GM13977 (cell line): ENCODE data around the gene ACER3.

ENCODE experiments used
- DNase-seq: peaks from one replicate; pipeline ENCODE4 v3.0.0; 2012; ENCODE audit warnings: low spot score
- CTCF ChIP-seq: IDR thresholded peaks from 2 replicates; pipeline ENCODE4 v1.5.1; 2012; ENCODE audit warnings: mild to moderate bottlenecking, control low read depth; ENCODE audit not compliant: insufficient read depth; ENCODE audit errors: extremely low read depth, missing control alignments
- in situ Hi-C: fragments of 300-500 bp; cut with MboI; formaldehyde crosslinking; loops from one replicate; pipeline ENCODE4 v1.12.0; 2022; ENCODE audit warnings: low sequenced_read_pairs, low pct_unique_long_range_greater_than_20kb, mixed read lengths, inconsistent platforms; ENCODE audit not compliant: unreplicated experiment

Gene ACER3

GRCh38 chr11:77052518-77052917 is 191.8 kb downstream of the ACER3 start:
- in situ Hi-C loops: no loop called here
- TF ChIP-seq CTCF: no peak
- DNase-seq: no peak

GRCh38 chr11:77053217-77054015 is 192.7 kb downstream of the ACER3 start:
- DNase-seq: no peak
- in situ Hi-C loops: no loop called here
- TF ChIP-seq CTCF: no peak

DNA sequence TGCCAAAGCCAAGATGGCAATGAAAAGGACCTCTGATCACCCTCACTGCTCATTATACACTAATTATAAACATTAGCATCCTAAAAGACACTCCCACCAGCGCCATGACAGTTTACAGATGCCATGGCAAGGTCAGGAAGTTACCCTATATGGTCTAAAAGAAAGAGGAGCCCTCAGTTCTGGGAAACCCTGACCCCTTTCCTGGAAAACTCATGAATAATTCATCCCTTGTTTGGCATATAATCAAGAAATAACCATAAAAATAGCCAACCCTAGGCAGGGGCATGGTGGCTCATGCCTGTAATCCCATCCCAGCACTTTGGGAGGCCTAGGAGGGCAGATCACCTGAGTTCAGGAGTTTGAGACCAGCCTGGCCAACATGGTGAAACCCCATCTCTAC is 193.4 kb downstream of the ACER3 start:
- no peak for TF ChIP-seq CTCF
- in situ Hi-C loops: no loop called here
- no peak for DNase-seq

DNA sequence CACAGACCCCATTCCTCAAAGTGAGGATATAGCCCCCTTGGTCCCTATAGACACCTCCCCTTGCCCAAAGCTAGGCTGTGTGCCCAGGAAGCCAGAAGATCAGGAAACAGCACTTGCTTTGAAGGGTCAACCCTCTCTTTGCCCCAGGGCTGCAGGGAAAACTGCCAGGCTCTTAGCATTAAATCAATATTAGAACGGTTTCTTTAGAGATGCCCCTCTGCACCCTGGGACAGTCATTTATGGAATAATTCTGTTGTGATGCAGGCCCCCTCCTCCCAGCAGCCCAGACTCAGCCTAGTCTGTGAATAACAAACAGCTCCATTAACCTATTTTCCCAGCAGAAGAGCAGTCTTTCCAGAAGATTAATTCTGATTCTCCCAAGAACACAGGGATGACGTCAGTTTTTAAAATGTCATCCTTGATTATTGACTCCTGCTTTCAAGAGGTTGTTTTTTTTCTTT is 194.4 kb downstream of the ACER3 start:
- in situ Hi-C loops: no loop called here
- no peak for DNase-seq
- TF ChIP-seq CTCF: no peak

- in situ Hi-C loops: no loop called here
- no peak for DNase-seq
- no peak for TF ChIP-seq CTCF
Measured at GRCh38 chr11:77055913-77056312, 195.2 kb downstream of the ACER3 start.

DNA sequence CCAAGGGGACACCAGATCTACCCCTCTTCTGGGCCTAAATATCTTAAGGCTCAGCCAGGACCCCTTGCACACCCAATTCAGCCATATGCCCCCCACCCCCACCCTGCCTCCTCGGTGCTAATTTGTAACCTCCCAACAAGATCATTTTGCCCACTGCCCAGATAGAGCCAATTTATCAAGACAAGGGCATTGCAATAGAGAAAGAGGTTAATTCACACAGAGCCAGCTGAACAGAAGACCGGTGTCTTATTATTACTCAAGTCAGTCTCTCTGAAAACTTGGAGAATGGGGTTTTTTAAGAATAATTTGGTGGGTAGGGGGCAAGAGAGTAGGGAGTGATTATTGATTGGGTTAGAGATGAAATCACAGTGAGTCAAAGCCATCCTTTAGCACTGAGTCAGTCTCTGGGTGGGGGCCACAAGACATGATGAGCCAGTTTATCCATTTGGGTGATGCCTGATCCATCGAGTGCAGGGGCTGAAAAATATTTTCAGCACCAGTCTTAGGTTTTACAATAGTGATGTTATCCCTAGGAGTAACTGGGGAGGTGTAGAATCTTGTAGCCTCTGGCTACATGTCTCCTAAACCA is 196.2 kb downstream of the ACER3 start:
- no peak for TF ChIP-seq CTCF
- DNase-seq: no peak
- in situ Hi-C loops: no loop called here
